Measurements from ENCODE around the gene GAK. TPM values are rescaled to one million over a fixed set of nuclear protein-coding genes. Genes with fewer than 3 reads are reported as not detected.

Gene GAK
- total RNA-seq, 2 experiments from 2014 or later = 97.8 to 102 TPM

DNA sequence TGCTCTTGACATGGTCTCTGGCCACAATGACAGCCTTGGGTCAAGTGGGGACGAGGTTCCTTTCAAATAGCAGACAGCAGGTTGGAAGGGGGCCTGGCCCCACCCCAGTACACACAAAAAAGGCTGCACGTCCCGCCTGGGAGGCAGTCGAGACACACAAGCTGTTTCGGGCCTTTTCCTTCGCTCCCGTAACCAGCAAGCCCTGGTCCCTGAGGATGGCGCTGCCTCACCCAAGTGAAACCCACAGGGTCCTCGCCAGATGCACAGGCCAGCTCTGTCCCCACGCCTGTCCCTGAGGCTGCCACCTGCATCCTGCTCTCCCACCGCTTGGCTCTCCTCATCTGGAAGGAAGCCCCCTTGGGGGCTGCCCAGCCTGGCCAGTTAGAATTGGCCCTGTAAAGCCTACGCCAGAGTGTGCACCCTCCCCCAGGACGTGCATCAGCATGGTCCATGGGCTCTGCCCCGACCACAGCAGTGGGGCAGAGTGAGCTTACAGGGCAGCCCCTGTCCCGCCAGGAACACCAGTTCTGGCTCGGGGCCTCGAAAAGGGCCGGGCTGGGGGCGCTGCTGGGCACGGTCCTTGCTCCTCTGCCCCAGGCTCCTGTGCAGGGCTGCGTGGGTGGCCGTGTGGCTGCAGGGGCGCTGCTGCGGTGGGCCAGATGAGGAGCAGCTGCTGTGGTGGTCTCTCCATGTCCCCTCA is 108.2 kb downstream of the GAK start:
- intact Hi-C loops (cut with micrococcal nuclease) = no loop called here
- DNase-seq = no peak

DNA sequence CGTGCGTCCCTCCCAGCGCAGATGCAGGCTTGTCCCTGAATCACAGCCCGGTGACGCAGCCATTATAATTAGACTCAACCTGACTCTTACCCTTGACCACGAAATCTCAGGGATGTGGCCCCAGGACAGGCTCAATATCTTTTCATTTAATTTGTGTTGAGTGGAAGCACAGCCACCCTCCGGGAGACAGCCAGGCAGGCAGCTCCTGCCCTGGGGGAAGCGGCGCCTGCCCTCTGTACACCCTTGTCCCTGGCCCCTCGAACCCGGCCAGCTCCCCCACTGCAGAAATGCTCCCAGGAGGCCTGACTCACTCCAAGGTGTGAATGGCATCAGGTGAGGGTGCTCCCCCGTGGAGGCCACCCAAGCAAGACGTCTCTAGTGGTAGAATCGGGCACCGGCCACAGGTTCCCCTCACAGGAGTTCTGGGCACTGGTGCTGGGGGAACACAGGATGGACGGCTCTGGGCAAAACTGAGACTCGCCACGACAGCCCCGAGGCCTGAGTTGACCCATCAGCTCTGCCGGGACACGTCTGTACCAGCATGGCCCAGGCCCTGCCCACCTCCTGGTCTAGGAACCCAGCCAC is 108.8 kb downstream of the GAK start:
- Mint-ChIP-seq H3K4me3 (no peak overlapping the region), H3K27ac (no peak overlapping the region)

More for the DNA sequence above, 108.2 kb downstream of the GAK start:
- ATAC-seq = no peak
- TF ChIP-seq, protein P1, sequence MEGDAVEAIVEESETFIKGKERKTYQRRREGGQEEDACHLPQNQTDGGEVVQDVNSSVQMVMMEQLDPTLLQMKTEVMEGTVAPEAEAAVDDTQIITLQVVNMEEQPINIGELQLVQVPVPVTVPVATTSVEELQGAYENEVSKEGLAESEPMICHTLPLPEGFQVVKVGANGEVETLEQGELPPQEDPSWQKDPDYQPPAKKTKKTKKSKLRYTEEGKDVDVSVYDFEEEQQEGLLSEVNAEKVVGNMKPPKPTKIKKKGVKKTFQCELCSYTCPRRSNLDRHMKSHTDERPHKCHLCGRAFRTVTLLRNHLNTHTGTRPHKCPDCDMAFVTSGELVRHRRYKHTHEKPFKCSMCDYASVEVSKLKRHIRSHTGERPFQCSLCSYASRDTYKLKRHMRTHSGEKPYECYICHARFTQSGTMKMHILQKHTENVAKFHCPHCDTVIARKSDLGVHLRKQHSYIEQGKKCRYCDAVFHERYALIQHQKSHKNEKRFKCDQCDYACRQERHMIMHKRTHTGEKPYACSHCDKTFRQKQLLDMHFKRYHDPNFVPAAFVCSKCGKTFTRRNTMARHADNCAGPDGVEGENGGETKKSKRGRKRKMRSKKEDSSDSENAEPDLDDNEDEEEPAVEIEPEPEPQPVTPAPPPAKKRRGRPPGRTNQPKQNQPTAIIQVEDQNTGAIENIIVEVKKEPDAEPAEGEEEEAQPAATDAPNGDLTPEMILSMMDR (IDR thresholded peaks at IDR 0.05) = no peak
- Mint-ChIP-seq H3K36me3 (ENCODE audit: low read depth) (no peaks in the 10 kb centered on the region), H3K27ac (no peak overlapping the region), H3K9me3 (no peaks in the 10 kb centered on the region), H3K4me3 (no peak overlapping the region), H3K27me3 (peaks cover 48% of the 10 kb centered on the region), H3K4me1 (ENCODE audit: low read depth) (no peaks in the 10 kb centered on the region)
- ChIA-PET CTCF (no interaction called here), POLR2A (no interaction called here)

DNA sequence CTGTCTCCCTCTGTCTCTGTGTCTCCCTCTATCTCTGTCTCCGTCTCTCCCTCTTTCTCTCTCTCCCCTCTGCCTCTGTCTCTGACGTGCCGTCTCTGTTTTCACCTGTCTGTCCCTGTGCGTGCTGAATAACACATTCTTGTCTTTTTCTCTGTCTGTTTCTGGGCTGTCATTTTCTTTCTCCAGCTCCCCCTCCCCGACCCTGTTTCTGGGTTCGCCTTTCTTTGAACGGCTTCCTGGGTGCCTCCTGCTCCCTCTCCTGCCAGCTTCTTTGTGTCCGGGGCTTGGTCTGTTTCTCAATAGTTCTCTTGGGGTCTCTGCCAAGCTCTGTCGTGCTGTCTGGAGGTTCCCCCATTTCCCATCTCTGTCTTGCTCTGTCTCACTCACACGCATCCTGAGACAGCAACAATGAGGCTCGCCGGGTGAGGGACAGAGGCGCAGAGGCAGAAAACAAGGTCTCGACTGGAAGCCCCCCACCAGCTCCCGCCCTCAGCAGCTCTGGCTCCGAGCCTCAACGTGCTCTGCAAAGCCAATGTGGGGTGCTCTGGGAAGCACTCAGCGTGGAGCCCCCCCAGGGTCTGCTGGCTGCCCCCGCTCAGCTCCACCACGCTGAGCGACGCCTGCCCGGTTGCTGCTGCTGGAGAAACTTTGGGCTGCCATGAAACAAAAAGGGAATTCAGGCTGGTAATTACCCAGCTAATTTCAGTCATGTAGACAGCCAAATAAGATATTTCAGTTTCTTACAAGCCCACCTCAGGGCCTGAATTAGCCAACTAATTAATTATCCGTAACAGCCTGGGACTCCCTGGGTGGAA is 109.5 kb downstream of the GAK start:
- no peaks in the 10 kb centered on the region for H3K9me3 Mint-ChIP-seq
- POLR2A ChIA-PET = interaction anchor here (0.6 kb wide), 1 partner anchor 17 kb away, joined by 3 read pairs; no protein-coding TSS in a partner anchor
- TF ChIP-seq, protein P1 (IDR thresholded peaks at IDR 0.05) = no peak
- ATAC-seq (no peak), DNase-seq (no peak)
- H3K36me3 Mint-ChIP-seq (ENCODE audit: low read depth) = no peaks in the 10 kb centered on the region
- CTCF ChIA-PET = no interaction called here
- H3K27ac Mint-ChIP-seq = no peak overlapping the region
- no peak overlapping the region for H3K4me3 Mint-ChIP-seq
- intact Hi-C loops (cut with micrococcal nuclease) = no loop called here
- H3K27me3 Mint-ChIP-seq = peaks cover 36% of the 10 kb centered on the region
- H3K4me1 Mint-ChIP-seq (ENCODE audit: low read depth) = no peaks in the 10 kb centered on the region

More for the DNA sequence above, 108.8 kb downstream of the GAK start:
- H3K4me1 Mint-ChIP-seq (ENCODE audit: low read depth) = no peaks in the 10 kb centered on the region
- ChIA-PET CTCF (no interaction called here), POLR2A (no interaction called here)
- TF ChIP-seq, protein P1 (IDR thresholded peaks at IDR 0.05) = no peak
- peaks cover 43% of the 10 kb centered on the region for H3K27me3 Mint-ChIP-seq
- intact Hi-C loops (cut with micrococcal nuclease) = no loop called here
- ATAC-seq (no peak), DNase-seq (no peak)
- H3K9me3 Mint-ChIP-seq = no peaks in the 10 kb centered on the region
- H3K36me3 Mint-ChIP-seq (ENCODE audit: low read depth) = no peaks in the 10 kb centered on the region

DNA sequence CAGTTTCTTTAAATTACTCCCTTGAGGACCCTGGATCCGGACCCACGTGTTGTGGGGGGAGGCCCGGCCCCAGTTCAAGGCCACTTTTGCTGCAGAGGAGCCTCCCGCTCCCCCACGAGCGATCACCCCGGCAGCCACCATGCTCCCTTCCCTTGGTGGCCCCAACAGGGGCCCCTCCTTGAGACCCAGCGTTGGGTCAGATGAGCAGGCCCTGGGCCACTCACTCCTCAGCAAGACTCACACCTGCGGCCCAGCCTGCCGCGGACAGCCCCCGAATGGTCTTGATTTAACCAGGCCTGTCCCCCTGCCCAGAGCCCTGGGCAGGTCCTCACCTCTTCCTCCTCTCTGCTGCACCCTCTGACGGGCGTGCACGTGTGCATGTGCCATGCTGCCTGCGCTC is 110.5 kb downstream of the GAK start:
- Mint-ChIP-seq H3K9me3 (no peaks in the 10 kb centered on the region), H3K27me3 (peaks cover 37% of the 10 kb centered on the region), H3K4me3 (no peak overlapping the region), H3K27ac (no peak overlapping the region), H3K36me3 (ENCODE audit: low read depth) (no peaks in the 10 kb centered on the region), H3K4me1 (ENCODE audit: low read depth) (no peaks in the 10 kb centered on the region)
- TF ChIP-seq, protein P1 (IDR thresholded peaks at IDR 0.05) = no peak
- CTCF ChIA-PET = no interaction called here
- ATAC-seq (no peak), DNase-seq (no peak)
- POLR2A ChIA-PET = no interaction called here
- intact Hi-C loops (cut with micrococcal nuclease) = no loop called here

DNA sequence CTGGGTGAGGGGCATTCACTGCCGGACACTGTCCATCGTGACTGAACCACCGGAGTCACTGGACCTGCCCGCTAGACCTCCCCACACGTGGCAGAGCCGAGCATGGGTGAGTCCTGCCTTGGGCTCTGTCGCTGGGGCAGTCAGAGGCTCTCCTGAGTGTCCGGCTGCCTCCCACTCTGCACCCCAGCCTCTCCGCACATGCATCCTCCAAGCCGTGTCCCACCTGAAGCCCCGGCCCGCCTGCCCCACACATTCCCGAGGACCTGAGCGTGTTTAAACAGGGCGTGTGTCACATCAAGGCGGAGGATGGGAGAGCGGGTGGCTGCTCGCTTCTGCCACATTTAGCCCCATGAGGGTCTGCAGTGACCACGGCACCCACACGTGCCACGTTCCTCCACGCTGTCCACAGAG is 110.9 kb downstream of the GAK start:
- Mint-ChIP-seq H3K27ac (no peak overlapping the region), H3K27me3 (peaks cover 39% of the 10 kb centered on the region), H3K9me3 (no peaks in the 10 kb centered on the region), H3K36me3 (ENCODE audit: low read depth) (no peaks in the 10 kb centered on the region), H3K4me3 (no peak overlapping the region), H3K4me1 (ENCODE audit: low read depth) (no peaks in the 10 kb centered on the region)
- ChIA-PET CTCF (no interaction called here), POLR2A (no interaction called here)
- intact Hi-C loops (cut with micrococcal nuclease) = no loop called here
- TF ChIP-seq, protein P1 (IDR thresholded peaks at IDR 0.05) = no peak
- ATAC-seq (no peak), DNase-seq (no peak)
